Measurements from ENCODE around the gene LYPLA2. TPM values are rescaled to one million over a fixed set of nuclear protein-coding genes. Genes with fewer than 3 reads are reported as not detected.

LYPLA2 gene
- total RNA-seq, 1 donor from 2014 or later = 39.2 TPM

- Mint-ChIP-seq H3K27me3 (ENCODE audit: unreplicated experiment) (no peaks in the 10 kb centered on the region), H3K9me3 (ENCODE audit: unreplicated experiment) (no peaks in the 10 kb centered on the region), H3K4me1 (ENCODE audit: unreplicated experiment) (peaks cover 8% of the 10 kb centered on the region), H3K27ac (ENCODE audit: unreplicated experiment) (no peak overlapping the region), H3K36me3 (ENCODE audit: unreplicated experiment) (no peaks in the 10 kb centered on the region), H3K4me3 (ENCODE audit: unreplicated experiment) (no peak overlapping the region)
- TF ChIP-seq CTCF (IDR thresholded peaks at IDR 0.05) = peak; percentile 92
- peak; percentile 93 for DNase-seq (ENCODE audit: extremely low spot score, unreplicated experiment)
These were observed 18.7 kb upstream of the LYPLA2 start for GRCh38 chr1:23772049-23772853.

GRCh38 chr1:23772854-23773242 is 18.1 kb upstream of the LYPLA2 start:
- no peak for DNase-seq (ENCODE audit: extremely low spot score, unreplicated experiment)
- H3K27ac Mint-ChIP-seq (ENCODE audit: unreplicated experiment) = no peak overlapping the region
- H3K9me3 Mint-ChIP-seq (ENCODE audit: unreplicated experiment) = no peaks in the 10 kb centered on the region
- H3K4me1 Mint-ChIP-seq (ENCODE audit: unreplicated experiment) = peaks cover 11% of the 10 kb centered on the region
- TF ChIP-seq CTCF (IDR thresholded peaks at IDR 0.05) = no peak
- no peaks in the 10 kb centered on the region for H3K36me3 Mint-ChIP-seq (ENCODE audit: unreplicated experiment)
- H3K27me3 Mint-ChIP-seq (ENCODE audit: unreplicated experiment) = no peaks in the 10 kb centered on the region
- no peak overlapping the region for H3K4me3 Mint-ChIP-seq (ENCODE audit: unreplicated experiment)

GRCh38 chr1:23774174-23774880 is 16.6 kb upstream of the LYPLA2 start:
- H3K27ac Mint-ChIP-seq (ENCODE audit: unreplicated experiment) = no peak overlapping the region

GRCh38 chr1:23776217-23776616 is 14.7 kb upstream of the LYPLA2 start:
- no peak for DNase-seq (ENCODE audit: extremely low spot score, unreplicated experiment)
- no peaks in the 10 kb centered on the region for H3K36me3 Mint-ChIP-seq (ENCODE audit: unreplicated experiment)
- no peak for TF ChIP-seq CTCF (IDR thresholded peaks at IDR 0.05)
- no peaks in the 10 kb centered on the region for H3K27me3 Mint-ChIP-seq (ENCODE audit: unreplicated experiment)
- no peaks in the 10 kb centered on the region for H3K9me3 Mint-ChIP-seq (ENCODE audit: unreplicated experiment)
- H3K4me1 Mint-ChIP-seq (ENCODE audit: unreplicated experiment) = peaks cover 29% of the 10 kb centered on the region
- no peak overlapping the region for H3K27ac Mint-ChIP-seq (ENCODE audit: unreplicated experiment)
- no peak overlapping the region for H3K4me3 Mint-ChIP-seq (ENCODE audit: unreplicated experiment)

More at GRCh38 chr1:23774174-23774880, 16.6 kb upstream of the LYPLA2 start:
- Mint-ChIP-seq H3K4me3 (ENCODE audit: unreplicated experiment) (no peak overlapping the region), H3K27me3 (ENCODE audit: unreplicated experiment) (no peaks in the 10 kb centered on the region), H3K9me3 (ENCODE audit: unreplicated experiment) (no peaks in the 10 kb centered on the region), H3K4me1 (ENCODE audit: unreplicated experiment) (peaks cover 19% of the 10 kb centered on the region), H3K36me3 (ENCODE audit: unreplicated experiment) (no peaks in the 10 kb centered on the region)
- no peak for DNase-seq (ENCODE audit: extremely low spot score, unreplicated experiment)
- TF ChIP-seq CTCF (IDR thresholded peaks at IDR 0.05) = no peak
